ENCODE results near the gene CAB39. TPM values are rescaled to one million over a fixed set of nuclear protein-coding genes. Genes with fewer than 3 reads are reported as not detected.

CAB39 gene
- total and polyA plus RNA-seq, 2 donors (not counting 1 experiment from before 2014, with no cell fraction given): 21.7 to 75.7 TPM

GRCh38 chr2:230821991-230822520 lies 109.4 kb downstream of the CAB39 start:
- Mint-ChIP-seq H3K4me3 (no peak overlapping the region), H3K27me3 (peaks cover 15% of the 10 kb centered on the region), H3K9me3 (ENCODE audit: insufficient read depth) (no peaks in the 10 kb centered on the region), H3K27ac (no peak overlapping the region), H3K4me1 (peaks cover 4% of the 10 kb centered on the region)
- ChIA-PET CTCF (interaction anchor here (1.0 to 7.9 kb wide), 3 partner anchors 26 to 167 kb away, joined by 4 to 200 read pairs (median 4); no protein-coding TSS in a partner anchor), POLR2A (no interaction called here)
- Histone ChIP-seq H3K4me1 (ENCODE audit: control insufficient read depth in 2 of 2, insufficient read depth in 2 of 2, low read length in 2 of 2) (peaks cover 4 to 6% of the 10 kb centered on the region in 2 donors), H2AFZ (ENCODE audit: insufficient read depth, low read depth, low read length, poor library complexity, severe bottlenecking) (no peak overlapping the region), H3K4me2 (replicated peaks; ENCODE audit: low read depth, low read length, poor library complexity, severe bottlenecking) (no peak overlapping the region), H4K20me1 (ENCODE audit: control insufficient read depth, insufficient read depth, low read length, poor library complexity, severe bottlenecking) (no peaks in the 10 kb centered on the region), H3K27me3 (replicated peaks in 1 of 4; ENCODE audit: control extremely low read depth in 1 of 4, control insufficient read depth in 3 of 4, insufficient read depth in 4 of 4, low read length in 3 of 4) (peaks cover 0 to 15% (median 11%) of the 10 kb centered on the region in 4 experiments), H3K79me2 (ENCODE audit: control insufficient read depth, insufficient read depth, low read length) (no peaks in the 10 kb centered on the region), H3K9ac (ENCODE audit: low read length) (no peak overlapping the region), H3K27ac (ENCODE audit: low read length in 2 of 2) (no peak overlapping the region), H3K4me3 (ENCODE audit: control extremely low read depth in 1 of 5, extremely low read depth in 1 of 5, insufficient read depth in 1 of 5, low read depth in 2 of 5, low read length in 4 of 5) (no peak overlapping the region), H3K9me3 (ENCODE audit: control extremely low read depth in 1 of 3, control insufficient read depth in 2 of 3, insufficient read depth in 1 of 3, low read length in 2 of 3) (no peaks in the 10 kb centered on the region), H3K36me3 (replicated peaks in 1 of 2; ENCODE audit: control extremely low read depth in 1 of 2, control insufficient read depth in 1 of 2, extremely low read depth in 1 of 2, insufficient read depth in 2 of 2, low read length in 1 of 2) (peaks cover 0 to 32% of the 10 kb centered on the region in 2 experiments)
- intact Hi-C loops (cut with micrococcal nuclease): no loop called here
- 98% methylated on average over 13 of the region's 13 CpGs for WGBS (ENCODE audit: insufficient coverage)
- DNase-seq: no peak
- no peak for ATAC-seq (ENCODE audit: low read depth)
- no peak for TF ChIP-seq EZH2 (IDR thresholded peaks at IDR 0.05; ENCODE audit: borderline replicate concordance, insufficient read depth, low read depth, low read length, poor library complexity, severe bottlenecking)
- TF ChIP-seq, protein P1, sequence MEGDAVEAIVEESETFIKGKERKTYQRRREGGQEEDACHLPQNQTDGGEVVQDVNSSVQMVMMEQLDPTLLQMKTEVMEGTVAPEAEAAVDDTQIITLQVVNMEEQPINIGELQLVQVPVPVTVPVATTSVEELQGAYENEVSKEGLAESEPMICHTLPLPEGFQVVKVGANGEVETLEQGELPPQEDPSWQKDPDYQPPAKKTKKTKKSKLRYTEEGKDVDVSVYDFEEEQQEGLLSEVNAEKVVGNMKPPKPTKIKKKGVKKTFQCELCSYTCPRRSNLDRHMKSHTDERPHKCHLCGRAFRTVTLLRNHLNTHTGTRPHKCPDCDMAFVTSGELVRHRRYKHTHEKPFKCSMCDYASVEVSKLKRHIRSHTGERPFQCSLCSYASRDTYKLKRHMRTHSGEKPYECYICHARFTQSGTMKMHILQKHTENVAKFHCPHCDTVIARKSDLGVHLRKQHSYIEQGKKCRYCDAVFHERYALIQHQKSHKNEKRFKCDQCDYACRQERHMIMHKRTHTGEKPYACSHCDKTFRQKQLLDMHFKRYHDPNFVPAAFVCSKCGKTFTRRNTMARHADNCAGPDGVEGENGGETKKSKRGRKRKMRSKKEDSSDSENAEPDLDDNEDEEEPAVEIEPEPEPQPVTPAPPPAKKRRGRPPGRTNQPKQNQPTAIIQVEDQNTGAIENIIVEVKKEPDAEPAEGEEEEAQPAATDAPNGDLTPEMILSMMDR (IDR thresholded peaks at IDR 0.05): no peak

GRCh38 chr2:230823264-230823964 lies 110.8 kb downstream of the CAB39 start:
- DNase-seq (no peak), ATAC-seq (ENCODE audit: low read depth) (no peak)
- H3K9me3 ChIP-seq (ENCODE audit: control extremely low read depth in 1 of 3, control insufficient read depth in 2 of 3, insufficient read depth in 1 of 3, low read length in 2 of 3): peaks cover 0 to 5% (median 0%) of the 10 kb centered on the region in 3 donors
- no peak overlapping the region for H2AFZ ChIP-seq (ENCODE audit: insufficient read depth, low read depth, low read length, poor library complexity, severe bottlenecking)
- intact Hi-C loops (cut with micrococcal nuclease): no loop called here
- no peak overlapping the region for H3K27ac Mint-ChIP-seq
- TF ChIP-seq EZH2 (IDR thresholded peaks at IDR 0.05; ENCODE audit: borderline replicate concordance, insufficient read depth, low read depth, low read length, poor library complexity, severe bottlenecking): no peak
- TF ChIP-seq, protein P1 (IDR thresholded peaks at IDR 0.05): no peak
- peaks cover 5% of the 10 kb centered on the region for H3K4me1 Mint-ChIP-seq
- H3K36me3 ChIP-seq (replicated peaks in 1 of 2; ENCODE audit: control extremely low read depth in 1 of 2, control insufficient read depth in 1 of 2, extremely low read depth in 1 of 2, insufficient read depth in 2 of 2, low read length in 1 of 2): peaks cover 0 to 19% of the 10 kb centered on the region in 2 experiments
- peaks cover 23% of the 10 kb centered on the region for H3K27me3 Mint-ChIP-seq
- H3K9me3 Mint-ChIP-seq (ENCODE audit: insufficient read depth): no peaks in the 10 kb centered on the region
- ChIA-PET CTCF (interaction anchor here (0.6 to 7.9 kb wide), 24 partner anchors 9 to 815 kb away, joined by 3 to 200 read pairs (median 6); no protein-coding TSS in a partner anchor), POLR2A (interaction anchor here (0.6 kb wide), 1 partner anchor 81 kb away, joined by 4 read pairs; no protein-coding TSS in a partner anchor)
- H3K4me3 Mint-ChIP-seq: no peak overlapping the region
- H3K27ac ChIP-seq (ENCODE audit: low read length in 2 of 2): no peak overlapping the region
- H3K4me3 ChIP-seq (ENCODE audit: control extremely low read depth in 1 of 5, extremely low read depth in 1 of 5, insufficient read depth in 1 of 5, low read depth in 2 of 5, low read length in 4 of 5): no peak overlapping the region
- H3K9ac ChIP-seq (ENCODE audit: low read length): no peak overlapping the region
- peaks cover 12 to 13% of the 10 kb centered on the region in 2 donors for H3K4me1 ChIP-seq (ENCODE audit: control insufficient read depth in 2 of 2, insufficient read depth in 2 of 2, low read length in 2 of 2)
- peaks cover 0 to 22% (median 15%) of the 10 kb centered on the region in 4 experiments for H3K27me3 ChIP-seq (replicated peaks in 1 of 4; ENCODE audit: control extremely low read depth in 1 of 4, control insufficient read depth in 3 of 4, insufficient read depth in 4 of 4, low read length in 3 of 4)
- H3K4me2 ChIP-seq (replicated peaks; ENCODE audit: low read depth, low read length, poor library complexity, severe bottlenecking): no peak overlapping the region
- H4K20me1 ChIP-seq (ENCODE audit: control insufficient read depth, insufficient read depth, low read length, poor library complexity, severe bottlenecking): no peaks in the 10 kb centered on the region
- 88% methylated on average over 10 of the region's 10 CpGs for WGBS (ENCODE audit: insufficient coverage)
- H3K79me2 ChIP-seq (ENCODE audit: control insufficient read depth, insufficient read depth, low read length): no peaks in the 10 kb centered on the region

Data from B cell (primary cell).